ENCODE results near the gene ZSWIM9.

ZSWIM9 gene

GRCh38 chr19:48169939-48170803 lies at the start of gene ZSWIM9, which contains the start of gene LIG1:
Gene ZSWIM9 (plus strand): TSS chr19:48170680. CDS start chr19:48171803, 1,123 bp downstream.
Gene LIG1 (minus strand): TSS chr19:48170344. CDS start chr19:48165566, 4,778 bp downstream.
- Histone ChIP-seq H3K4me1 (ENCODE audit: low read length) (peaks cover 13% of the 10 kb centered on the region), H2AFZ (ENCODE audit: low read depth, low read length) (peak within 1 kb of the TSS; percentile 85), H3K79me2 (ENCODE audit: low read length) (peaks cover 44% of the 10 kb centered on the region), H3K4me3 (ENCODE audit: low read length) (peak within 1 kb of the TSS; percentile 94), H3K36me3 (replicated peaks; ENCODE audit: low read depth, low read length) (peaks cover 22% of the 10 kb centered on the region), H3K4me2 (ENCODE audit: low read length) (peak within 1 kb of the TSS; percentile 98), H3K9ac (ENCODE audit: low read length) (peak within 1 kb of the TSS; percentile 96), H3K9me3 (ENCODE audit: insufficient read depth, low read length) (no peaks in the 10 kb centered on the region), H3K27me3 (ENCODE audit: low read depth, low read length) (no peaks in the 10 kb centered on the region), H4K20me1 (ENCODE audit: insufficient read depth, low read length) (peaks cover 18% of the 10 kb centered on the region), H3K27ac (ENCODE audit: low read length) (peak within 1 kb of the TSS; percentile 84)
- TF ChIP-seq, protein P1, sequence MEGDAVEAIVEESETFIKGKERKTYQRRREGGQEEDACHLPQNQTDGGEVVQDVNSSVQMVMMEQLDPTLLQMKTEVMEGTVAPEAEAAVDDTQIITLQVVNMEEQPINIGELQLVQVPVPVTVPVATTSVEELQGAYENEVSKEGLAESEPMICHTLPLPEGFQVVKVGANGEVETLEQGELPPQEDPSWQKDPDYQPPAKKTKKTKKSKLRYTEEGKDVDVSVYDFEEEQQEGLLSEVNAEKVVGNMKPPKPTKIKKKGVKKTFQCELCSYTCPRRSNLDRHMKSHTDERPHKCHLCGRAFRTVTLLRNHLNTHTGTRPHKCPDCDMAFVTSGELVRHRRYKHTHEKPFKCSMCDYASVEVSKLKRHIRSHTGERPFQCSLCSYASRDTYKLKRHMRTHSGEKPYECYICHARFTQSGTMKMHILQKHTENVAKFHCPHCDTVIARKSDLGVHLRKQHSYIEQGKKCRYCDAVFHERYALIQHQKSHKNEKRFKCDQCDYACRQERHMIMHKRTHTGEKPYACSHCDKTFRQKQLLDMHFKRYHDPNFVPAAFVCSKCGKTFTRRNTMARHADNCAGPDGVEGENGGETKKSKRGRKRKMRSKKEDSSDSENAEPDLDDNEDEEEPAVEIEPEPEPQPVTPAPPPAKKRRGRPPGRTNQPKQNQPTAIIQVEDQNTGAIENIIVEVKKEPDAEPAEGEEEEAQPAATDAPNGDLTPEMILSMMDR (IDR thresholded peaks at IDR 0.05; ENCODE audit: low read depth, low read length): no peak
- no peak for TF ChIP-seq EZH2phosphoT487 (IDR thresholded peaks at IDR 0.05; ENCODE audit: low read depth)

DNA sequence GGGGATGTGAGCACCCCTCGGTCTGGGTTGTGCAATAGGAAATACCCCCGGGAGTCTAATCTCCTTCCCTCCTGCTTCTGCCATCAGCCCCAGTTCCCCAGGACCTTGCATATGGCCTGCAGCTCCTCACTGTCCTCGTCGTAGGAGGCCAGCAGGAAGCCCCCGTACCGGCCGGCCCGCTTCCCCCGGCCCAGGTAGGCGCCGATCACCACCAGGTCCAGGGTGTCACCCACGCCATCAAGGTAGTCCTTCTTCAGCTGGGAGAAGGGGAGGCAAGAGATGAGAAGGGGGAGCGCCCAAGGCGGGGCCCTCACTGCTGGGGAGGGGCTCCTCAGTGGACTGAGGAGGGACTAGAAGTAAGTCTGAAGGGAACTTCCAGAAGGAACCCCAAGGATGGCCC lies 49.4 kb upstream of the ZSWIM9 start:
- no peaks in the 10 kb centered on the region for H3K27me3 ChIP-seq (ENCODE audit: low read depth, low read length)
- H3K9me3 ChIP-seq (ENCODE audit: insufficient read depth, low read length): no peaks in the 10 kb centered on the region
- no peak overlapping the region for H3K9ac ChIP-seq (ENCODE audit: low read length)
- no peak overlapping the region for H2AFZ ChIP-seq (ENCODE audit: low read depth, low read length)
- no peak overlapping the region for H3K27ac ChIP-seq (ENCODE audit: low read length)
- TF ChIP-seq EZH2phosphoT487 (IDR thresholded peaks at IDR 0.05; ENCODE audit: low read depth): no peak
- TF ChIP-seq, protein P1 (IDR thresholded peaks at IDR 0.05; ENCODE audit: low read depth, low read length): no peak
- no peak overlapping the region for H3K4me3 ChIP-seq (ENCODE audit: low read length)
- H3K36me3 ChIP-seq (replicated peaks; ENCODE audit: low read depth, low read length): peaks cover 58% of the 10 kb centered on the region
- H3K4me2 ChIP-seq (ENCODE audit: low read length): no peak overlapping the region
- H3K79me2 ChIP-seq (ENCODE audit: low read length): no peaks in the 10 kb centered on the region
- no peaks in the 10 kb centered on the region for H4K20me1 ChIP-seq (ENCODE audit: insufficient read depth, low read length)
- peaks cover 18% of the 10 kb centered on the region for H3K4me1 ChIP-seq (ENCODE audit: low read length)

DNA sequence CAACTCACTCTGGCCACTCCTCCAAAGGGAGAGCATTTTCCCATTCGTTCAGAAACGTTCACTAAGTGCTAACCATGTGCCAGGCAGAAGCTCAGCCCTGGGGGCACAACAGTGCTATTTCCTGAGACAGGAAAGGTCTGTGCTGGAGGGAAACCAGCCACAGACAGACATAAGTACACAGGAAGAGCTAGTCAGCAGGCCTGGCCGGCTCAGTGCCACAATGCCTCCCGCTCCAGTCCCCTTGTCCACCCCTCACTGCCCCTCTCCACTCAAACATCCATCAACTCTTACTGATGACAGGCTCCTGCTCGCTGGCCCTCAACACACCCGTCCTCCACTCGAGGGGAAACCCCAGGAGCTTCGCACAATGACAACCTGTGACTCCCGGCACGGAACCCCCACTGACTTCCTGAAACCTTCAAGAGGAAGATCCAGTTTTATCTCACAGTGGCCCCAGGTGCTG lies 48.5 kb upstream of the ZSWIM9 start:
- H4K20me1 ChIP-seq (ENCODE audit: insufficient read depth, low read length): no peaks in the 10 kb centered on the region
- H3K4me2 ChIP-seq (ENCODE audit: low read length): peak overlapping the region; percentile 21
- no peak overlapping the region for H3K4me3 ChIP-seq (ENCODE audit: low read length)
- H3K36me3 ChIP-seq (replicated peaks; ENCODE audit: low read depth, low read length): peaks cover 56% of the 10 kb centered on the region
- peaks cover 18% of the 10 kb centered on the region for H3K4me1 ChIP-seq (ENCODE audit: low read length)
- H3K9ac ChIP-seq (ENCODE audit: low read length): no peak overlapping the region
- H2AFZ ChIP-seq (ENCODE audit: low read depth, low read length): no peak overlapping the region; the same call in 1 of the 2 replicates
- H3K79me2 ChIP-seq (ENCODE audit: low read length): no peaks in the 10 kb centered on the region
- H3K9me3 ChIP-seq (ENCODE audit: insufficient read depth, low read length): no peaks in the 10 kb centered on the region
- no peak for TF ChIP-seq EZH2phosphoT487 (IDR thresholded peaks at IDR 0.05; ENCODE audit: low read depth)
- TF ChIP-seq, protein P1 (IDR thresholded peaks at IDR 0.05; ENCODE audit: low read depth, low read length): no peak
- no peaks in the 10 kb centered on the region for H3K27me3 ChIP-seq (ENCODE audit: low read depth, low read length)
- 0 out of 2 replicates have a peak overlapping the region, but pooled peaks have one; percentile 10 for H3K27ac ChIP-seq (ENCODE audit: low read length)

GRCh38 chr19:48122421-48122820 lies 48.1 kb upstream of the ZSWIM9 start:
- no peak overlapping the region for H2AFZ ChIP-seq (ENCODE audit: low read depth, low read length)
- H3K79me2 ChIP-seq (ENCODE audit: low read length): no peaks in the 10 kb centered on the region
- 0 out of 2 replicates have a peak overlapping the region, but pooled peaks have one; percentile 10 for H3K27ac ChIP-seq (ENCODE audit: low read length)
- TF ChIP-seq, protein P1 (IDR thresholded peaks at IDR 0.05; ENCODE audit: low read depth, low read length): no peak
- TF ChIP-seq EZH2phosphoT487 (IDR thresholded peaks at IDR 0.05; ENCODE audit: low read depth): no peak
- no peak overlapping the region for H3K4me3 ChIP-seq (ENCODE audit: low read length)
- no peak overlapping the region for H3K9ac ChIP-seq (ENCODE audit: low read length)
- H3K27me3 ChIP-seq (ENCODE audit: low read depth, low read length): no peaks in the 10 kb centered on the region
- H3K9me3 ChIP-seq (ENCODE audit: insufficient read depth, low read length): no peaks in the 10 kb centered on the region
- H3K4me2 ChIP-seq (ENCODE audit: low read length): peak overlapping the region; percentile 21
- H3K36me3 ChIP-seq (replicated peaks; ENCODE audit: low read depth, low read length): peaks cover 59% of the 10 kb centered on the region
- H3K4me1 ChIP-seq (ENCODE audit: low read length): peaks cover 18% of the 10 kb centered on the region
- no peaks in the 10 kb centered on the region for H4K20me1 ChIP-seq (ENCODE audit: insufficient read depth, low read length)
